GM19351 (cell line): ENCODE measurements around the gene NUFIP2.
"Not testable (repeated sequence)": the region's sequence is repeated elsewhere in the genome, so short reads cannot be mapped to it uniquely, and the experiment has no call there.

Source experiments
- ATAC-seq: cut with Tn5 transposase; IDR thresholded peaks from one replicate; pipeline ENCODE4 v1.9.1; 2021; ENCODE audit warnings: mild to moderate bottlenecking, moderate library complexity; ENCODE audit not compliant: unreplicated experiment

NUFIP2 gene

GRCh38 chr17:29240477-29240876 lies 53.5 kb downstream of the NUFIP2 start:
- ATAC-seq, result no peak

- no peak for ATAC-seq
Measured at GRCh38 chr17:29238133-29238850, 55.7 kb downstream of the NUFIP2 start.

DNA sequence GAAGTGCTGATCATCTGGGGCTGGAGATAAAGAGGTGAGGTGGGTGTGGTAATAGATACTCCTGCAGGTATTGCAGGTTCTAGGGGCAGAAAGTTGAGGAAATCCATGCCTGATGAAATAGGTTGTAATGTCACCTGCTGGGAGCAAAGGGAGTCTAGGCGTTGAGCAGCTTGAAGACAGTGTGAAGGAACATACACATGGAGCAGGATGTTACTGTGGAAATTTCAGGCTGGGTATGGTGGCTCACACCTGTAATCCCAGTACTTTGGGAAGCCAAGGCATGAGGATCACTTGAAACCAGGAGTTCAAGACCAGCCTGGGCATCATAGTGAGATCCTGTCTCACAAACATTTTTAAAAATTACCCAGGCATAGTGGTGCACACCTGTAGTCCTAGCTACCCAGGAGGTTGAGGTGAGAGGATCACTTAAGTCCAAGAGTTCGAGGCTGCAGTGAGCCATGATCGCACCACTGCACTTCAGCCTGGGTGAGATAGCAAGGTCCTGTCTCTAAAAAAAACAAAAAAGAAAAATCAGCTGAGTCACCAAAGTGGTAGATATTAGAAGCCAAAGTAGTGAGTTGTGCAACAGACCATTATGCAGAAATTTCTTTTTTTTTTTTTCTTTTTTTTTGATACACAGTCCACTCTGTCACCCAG lies 56.3 kb downstream of the NUFIP2 start:
- ATAC-seq, result no peak

DNA sequence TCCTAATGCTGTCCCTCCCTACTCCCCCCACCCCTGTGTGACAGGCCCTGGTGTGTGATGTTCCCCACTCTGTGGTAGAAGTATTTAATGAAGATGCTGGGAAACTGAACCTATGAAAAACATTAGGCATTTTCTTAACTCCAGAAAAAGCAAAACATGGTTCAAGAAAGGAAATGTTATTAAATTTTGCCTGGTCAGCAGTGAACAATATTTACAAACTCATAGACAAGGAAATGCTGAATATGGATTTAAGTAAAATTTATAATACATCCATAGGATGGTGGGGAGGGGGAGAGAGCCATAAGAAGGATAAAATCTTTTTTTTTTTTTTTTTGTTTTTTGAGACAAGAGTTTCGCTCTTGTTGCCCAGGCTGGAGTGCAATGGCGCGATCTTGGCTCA lies 58.0 kb downstream of the NUFIP2 start:
- no peak for ATAC-seq

GRCh38 chr17:29234972-29235371 lies 59.0 kb downstream of the NUFIP2 start:
- not testable (repeated sequence) for ATAC-seq

GRCh38 chr17:29233301-29233700 lies 60.6 kb downstream of the NUFIP2 start:
- no peak for ATAC-seq

GRCh38 chr17:29225396-29225795 lies 68.6 kb downstream of the NUFIP2 start:
- ATAC-seq, result no peak

DNA sequence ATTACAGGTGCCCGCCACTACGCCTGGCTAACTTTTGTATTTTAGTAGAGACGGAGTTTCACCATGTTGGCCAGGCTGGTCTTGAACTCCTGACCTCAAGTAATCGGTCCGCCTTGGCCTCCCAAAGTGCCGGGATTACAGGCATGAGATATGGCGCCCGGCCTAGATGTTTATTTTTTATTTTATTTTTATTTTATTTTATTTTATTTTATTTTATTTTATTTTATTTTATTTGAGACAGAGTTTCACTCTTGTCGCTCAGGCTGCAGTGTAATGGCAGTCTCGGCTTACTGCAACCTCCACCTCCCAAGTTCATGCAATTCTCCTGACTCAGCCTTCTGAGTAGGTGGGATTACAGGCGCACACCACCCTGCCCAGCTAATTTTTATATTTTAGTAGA lies 72.6 kb downstream of the NUFIP2 start:
- ATAC-seq, result not testable (repeated sequence)

DNA sequence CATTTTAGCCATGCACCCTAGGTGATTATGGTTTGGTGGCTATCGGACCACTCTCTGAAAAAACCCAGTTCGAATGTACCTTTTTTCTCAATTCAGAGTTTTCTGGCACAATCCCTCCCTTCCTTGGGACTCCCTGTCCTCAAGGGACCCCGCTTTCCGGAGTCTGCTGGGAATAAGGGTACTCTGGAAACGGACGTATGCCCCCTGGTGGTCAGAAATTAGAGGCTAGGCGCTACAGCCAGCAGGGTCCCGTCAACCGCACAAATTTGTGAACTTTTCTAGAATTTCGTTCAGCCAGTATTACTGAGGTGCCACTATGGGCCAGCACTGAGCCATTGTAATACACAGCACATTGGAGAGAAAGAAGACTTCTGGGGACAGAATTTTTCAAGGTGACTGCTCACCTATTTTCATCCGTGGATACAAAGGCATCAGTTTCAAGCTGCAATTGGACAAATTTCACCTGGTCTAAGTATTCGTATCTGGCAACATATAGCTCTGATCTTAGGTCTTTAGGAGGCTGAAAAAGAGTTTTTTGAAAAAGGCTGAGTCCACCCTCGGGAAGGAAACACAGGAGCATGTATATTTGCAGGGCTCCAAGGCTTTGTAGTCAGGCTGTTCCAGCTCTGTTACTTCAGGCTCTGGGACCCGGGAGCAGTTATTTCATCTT lies 74.4 kb downstream of the NUFIP2 start:
- no peak for ATAC-seq

- ATAC-seq, result no peak
Measured at GRCh38 chr17:29216856-29217255, 77.1 kb downstream of the NUFIP2 start.

GRCh38 chr17:29216181-29216580 lies 77.8 kb downstream of the NUFIP2 start:
- no peak for ATAC-seq

GRCh38 chr17:29215717-29216116 lies 78.2 kb downstream of the NUFIP2 start:
- ATAC-seq, result no peak

DNA sequence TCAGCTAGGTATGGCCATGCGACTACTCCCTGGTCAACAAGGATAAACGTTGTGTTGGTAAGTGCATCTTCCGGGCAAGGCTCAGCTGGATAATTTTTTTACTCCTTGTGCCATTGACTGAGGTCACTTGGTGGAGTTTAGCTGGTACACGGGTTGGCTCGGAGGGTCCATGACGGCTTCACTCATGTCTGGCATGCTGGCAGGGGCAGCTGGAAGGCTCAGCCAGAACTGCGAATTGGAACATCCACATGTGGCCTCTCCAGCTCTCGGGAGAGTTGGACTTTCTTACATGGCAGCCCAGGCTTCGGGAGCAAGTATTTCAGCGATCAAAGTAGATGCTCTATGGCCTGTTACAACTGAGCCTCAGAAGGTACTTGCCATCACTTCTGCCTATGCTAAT lies 78.8 kb downstream of the NUFIP2 start:
- no peak for ATAC-seq

- ATAC-seq, result no peak
Measured at GRCh38 chr17:29214215-29215146, 79.5 kb downstream of the NUFIP2 start.

DNA sequence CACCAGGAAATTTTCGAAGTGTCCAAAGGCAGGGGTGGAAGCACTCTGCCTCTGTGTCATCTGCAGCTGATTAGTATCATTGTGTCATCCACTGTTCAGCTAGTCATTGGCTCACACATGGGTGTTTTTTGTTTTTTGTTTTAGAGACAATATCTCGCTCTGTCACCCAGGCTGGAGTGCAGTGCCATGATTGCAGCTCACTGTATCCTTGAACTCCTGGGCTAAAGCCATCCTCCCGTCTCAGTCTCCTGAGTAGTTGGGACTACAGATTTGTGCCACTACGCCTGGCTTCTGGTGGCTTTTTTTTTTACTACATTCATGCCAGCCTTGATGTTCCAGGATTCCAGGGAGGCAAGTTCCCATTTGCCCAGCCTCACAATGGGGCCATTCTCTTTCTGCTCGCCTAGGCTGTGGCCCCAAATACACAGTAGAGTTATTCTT lies 81.2 kb downstream of the NUFIP2 start:
- ATAC-seq, result no peak

GRCh38 chr17:29212094-29212631 lies 81.8 kb downstream of the NUFIP2 start:
- ATAC-seq, result no peak

GRCh38 chr17:29210879-29211278 lies 83.1 kb downstream of the NUFIP2 start:
- no peak for ATAC-seq

- no peak for ATAC-seq
Measured at GRCh38 chr17:29209073-29209472, 84.9 kb downstream of the NUFIP2 start.

DNA sequence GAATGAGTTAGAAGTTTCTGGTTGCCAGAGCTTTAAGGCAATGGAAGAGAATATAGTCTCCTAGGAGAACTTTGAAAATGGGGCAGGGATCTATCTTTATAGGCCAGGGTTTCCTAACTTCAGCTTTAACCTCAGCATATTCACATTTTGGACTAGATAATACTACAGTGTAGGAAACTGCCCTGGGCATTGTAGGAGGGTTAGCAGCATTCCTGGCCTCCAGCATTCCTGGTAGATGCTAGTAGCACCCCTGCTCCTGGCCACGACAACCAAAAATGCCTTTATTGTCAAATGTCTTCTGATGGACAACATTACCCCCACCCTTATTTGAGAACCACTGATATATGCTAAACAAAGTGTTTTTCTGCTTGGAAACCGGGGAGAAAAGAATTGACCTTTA lies 86.0 kb downstream of the NUFIP2 start:
- ATAC-seq, result no peak
